ENCODE data around the gene COMMD10. TPM values are rescaled to one million over a fixed set of nuclear protein-coding genes. Genes with fewer than 3 reads are reported as not detected.

Gene COMMD10
- total RNA-seq, 4 donors from 2014 or later = 26.8 to 44.3 (median 33.9) TPM

Small RNA genes within 50 kb of the gene (small RNA-seq; reads per million reads assigned to genes)
- not detected for gene HMGN2P27
- not detected for gene RNU6-644P

Other genes starting within 250 kb of the COMMD10 start
- 10 to 100 TPM; 40.6 to 58.8 (median 51.4) TPM for gene ATG12, start 243.5 kb upstream of the COMMD10 start, total RNA-seq
- 10 to 100 TPM; 59.6 to 86.9 (median 77.6) TPM for gene AP3S1, start 243.1 kb upstream of the COMMD10 start, total RNA-seq
- 10 to 100 TPM; 14.9 to 39.7 (median 24.8) TPM for gene LVRN, start 122.5 kb upstream of the COMMD10 start, total RNA-seq
- not detected for gene ARL14EPL, start 52.6 kb upstream of the COMMD10 start, total RNA-seq